ENCODE data around the gene ARHGEF10L. TPM values are rescaled to one million over a fixed set of nuclear protein-coding genes. Genes with fewer than 3 reads are reported as not detected.

Gene ARHGEF10L
- polyA plus RNA-seq, 1 donor, result 23.2 TPM

- DNase-seq (ENCODE audit: low read depth), result no peak
Observed at GRCh38 chr1:17710889-17711576, 171.5 kb downstream of the ARHGEF10L start.

DNA sequence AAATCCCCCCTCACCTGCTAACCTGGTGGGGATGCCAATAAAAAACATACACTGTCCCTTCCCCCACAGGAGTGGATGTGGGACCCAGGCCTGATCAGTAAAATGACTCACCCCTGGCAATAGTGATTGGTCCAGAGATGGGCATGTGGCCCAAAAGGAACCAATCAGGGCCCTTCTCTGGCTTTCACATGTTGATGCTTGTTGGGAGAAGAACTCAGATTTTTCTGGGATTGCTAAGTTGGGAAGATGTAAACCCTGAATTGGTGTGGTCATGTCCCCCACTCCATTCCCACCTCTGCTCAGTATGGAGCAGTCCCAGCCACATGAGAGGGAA lies 172.0 kb downstream of the ARHGEF10L start:
- DNase-seq (ENCODE audit: low read depth), result no peak

- DNase-seq (ENCODE audit: low read depth), result no peak
Observed at GRCh38 chr1:17711941-17712340, 172.4 kb downstream of the ARHGEF10L start.

- DNase-seq (ENCODE audit: low read depth), result no peak
Observed at GRCh38 chr1:17713993-17714392, 174.5 kb downstream of the ARHGEF10L start.

DNA sequence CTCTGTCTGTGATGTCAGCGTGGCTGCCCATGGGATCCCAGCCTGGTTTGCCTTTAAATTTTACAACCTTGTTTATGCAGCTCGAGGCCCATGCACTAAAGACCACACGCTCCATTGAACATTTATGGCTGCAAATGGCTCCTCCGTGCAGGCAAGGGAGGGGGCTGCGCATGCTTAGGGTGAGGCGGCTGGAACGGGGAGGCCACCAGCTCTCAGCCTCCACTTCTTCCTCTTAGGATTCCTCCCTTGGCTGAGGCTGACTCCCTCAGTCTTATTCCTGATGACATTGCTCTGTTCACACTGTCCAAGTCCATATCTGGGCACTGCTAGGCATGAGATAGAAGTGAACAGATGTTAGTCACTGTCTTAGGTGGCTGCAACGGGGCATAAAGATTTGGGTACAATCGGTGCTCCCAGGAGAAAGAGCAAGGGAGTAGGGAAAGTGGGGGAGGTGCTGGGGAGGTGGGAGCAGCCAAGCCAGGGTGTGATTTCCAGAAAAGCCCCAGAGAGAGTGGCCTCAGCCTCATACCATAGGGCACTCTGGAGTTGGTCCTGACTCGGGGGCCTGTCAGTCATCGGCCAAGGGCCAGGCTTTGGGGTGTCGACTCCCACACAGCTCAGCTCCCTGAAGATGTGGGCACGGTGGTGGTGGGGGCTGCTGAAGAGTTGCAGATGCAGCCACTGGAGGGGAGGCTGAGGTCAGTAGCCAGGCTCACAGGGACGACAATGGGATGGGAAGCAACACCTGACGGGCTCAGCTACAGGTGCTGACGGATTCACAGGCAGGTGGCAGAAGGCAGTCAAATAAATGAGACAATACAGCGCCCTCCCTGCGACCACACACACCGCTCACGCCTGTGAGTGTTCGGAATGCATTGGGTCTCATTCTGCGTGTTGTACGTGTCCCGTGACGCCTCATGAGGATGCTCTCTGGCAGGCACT lies 178.4 kb downstream of the ARHGEF10L start:
- DNase-seq (ENCODE audit: low read depth), result no peak

DNA sequence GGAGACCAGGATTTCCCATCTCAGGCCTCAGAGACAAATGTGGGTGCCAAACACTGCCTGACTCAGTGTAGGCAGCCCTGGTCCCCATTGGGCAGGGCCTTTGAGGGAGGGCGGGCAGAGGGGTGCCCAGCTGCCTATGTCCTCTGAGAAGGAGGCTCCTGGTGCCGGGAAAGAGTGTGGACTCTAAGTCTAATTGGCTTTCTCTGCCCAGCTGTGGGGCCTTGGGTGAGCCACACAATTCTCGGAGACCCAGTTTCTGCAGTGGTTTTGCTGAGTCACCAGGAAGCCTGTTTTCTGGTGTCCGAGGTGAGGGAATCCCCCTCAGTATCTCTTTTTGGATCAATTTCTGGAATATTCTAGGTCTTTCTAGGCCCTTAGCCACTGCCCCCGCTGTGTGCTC lies 180.4 kb downstream of the ARHGEF10L start:
- DNase-seq (ENCODE audit: low read depth), result no peak

GRCh38 chr1:17721444-17721843 lies 181.9 kb downstream of the ARHGEF10L start:
- DNase-seq (ENCODE audit: low read depth), result no peak

DNA sequence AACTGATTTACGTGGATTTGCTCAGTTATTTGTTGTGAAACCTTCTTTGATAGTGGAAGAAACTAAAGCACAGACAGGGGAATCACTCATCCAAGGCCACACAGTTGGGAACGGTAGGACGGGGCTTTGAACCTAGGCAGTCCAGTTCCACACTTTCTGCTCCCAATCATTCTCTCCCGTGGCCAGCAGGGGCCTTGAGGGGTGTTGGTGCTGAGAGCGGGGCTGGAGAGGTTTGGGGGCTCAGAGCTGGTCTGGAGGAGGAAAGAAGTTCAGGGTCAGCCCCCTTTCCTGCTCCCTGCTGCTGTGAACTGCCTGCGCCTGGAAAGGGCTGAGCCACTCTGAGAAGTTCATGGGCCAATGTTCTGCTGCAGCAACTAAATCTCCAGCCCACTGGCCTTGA lies 184.2 kb downstream of the ARHGEF10L start:
- DNase-seq (ENCODE audit: low read depth), result no peak

DNA sequence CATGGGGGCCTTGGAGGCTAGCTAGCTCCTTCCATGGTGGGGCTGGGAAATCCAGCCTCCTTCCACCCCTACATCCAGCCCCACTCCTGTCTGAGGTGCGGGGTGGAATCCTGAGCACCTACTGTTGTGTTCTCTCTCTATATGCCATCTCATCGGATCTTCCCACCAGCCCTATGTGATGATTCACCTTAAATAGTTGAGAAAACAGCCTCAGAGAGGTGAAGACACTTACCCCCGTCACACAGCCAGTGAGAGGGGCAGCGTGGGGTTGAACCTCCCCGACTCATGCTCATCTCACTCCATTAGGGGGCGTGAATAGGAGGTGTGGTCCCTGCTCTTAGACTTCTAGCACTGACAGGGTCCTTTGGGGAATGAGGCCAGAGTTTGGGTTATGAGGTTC lies 184.7 kb downstream of the ARHGEF10L start:
- no peak for DNase-seq (ENCODE audit: low read depth)

GRCh38 chr1:17725084-17725719 lies 185.7 kb downstream of the ARHGEF10L start:
- DNase-seq (ENCODE audit: low read depth), result no peak

- DNase-seq (ENCODE audit: low read depth), result no peak
Observed at GRCh38 chr1:17725811-17726582, 186.5 kb downstream of the ARHGEF10L start.

DNA sequence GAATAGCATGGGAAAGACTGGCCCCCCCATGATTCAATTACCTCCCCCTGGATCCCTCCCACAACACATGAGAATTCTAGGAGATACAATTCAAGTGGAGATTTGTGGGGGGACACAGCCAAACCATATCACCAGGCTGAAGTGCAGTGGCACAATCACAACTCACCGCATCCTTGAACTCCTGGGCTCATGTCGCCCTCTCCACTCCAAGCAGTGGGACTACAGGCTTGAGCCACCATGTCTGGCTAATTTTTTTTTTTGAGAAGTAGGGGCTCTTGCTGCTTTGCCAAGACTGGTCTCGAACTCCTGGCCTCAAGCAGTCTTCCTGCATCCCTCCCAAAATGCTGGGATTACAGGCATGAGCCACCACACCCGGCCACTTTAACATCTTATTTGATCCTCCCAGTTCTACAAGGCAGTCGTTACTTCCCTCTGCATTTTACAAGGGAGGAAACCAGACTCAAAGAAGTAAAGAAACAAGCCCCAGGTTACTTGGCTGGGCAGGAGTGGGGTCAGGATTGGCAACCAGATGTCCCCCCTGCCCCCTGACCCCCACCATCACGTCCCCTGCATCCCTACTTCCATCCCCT lies 188.7 kb downstream of the ARHGEF10L start:
- DNase-seq (ENCODE audit: low read depth), result no peak

- DNase-seq (ENCODE audit: low read depth), result no peak
Observed at GRCh38 chr1:17729248-17729647, 189.8 kb downstream of the ARHGEF10L start.

DNA sequence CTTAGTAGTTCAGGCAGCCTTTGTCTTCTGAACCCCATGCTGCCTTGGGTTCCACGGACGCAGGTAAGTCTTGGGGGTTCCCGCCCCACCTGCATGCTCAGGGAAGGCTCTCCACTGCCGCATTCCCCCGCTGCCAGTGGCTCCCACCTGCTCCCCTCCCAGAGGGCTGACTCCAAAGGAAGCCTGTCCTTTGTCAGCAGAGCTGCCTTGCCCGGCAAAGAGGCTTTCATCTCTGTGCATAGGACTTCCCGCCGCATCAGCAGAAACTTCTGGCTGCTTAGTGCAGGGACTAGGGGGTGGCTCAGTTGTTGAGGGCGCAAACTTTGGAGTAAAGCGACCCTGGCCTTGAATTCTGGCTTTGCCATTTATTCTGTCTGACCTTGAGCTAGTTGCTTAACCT lies 190.4 kb downstream of the ARHGEF10L start:
- DNase-seq (ENCODE audit: low read depth), result no peak

- no peak for DNase-seq (ENCODE audit: low read depth)
Observed at GRCh38 chr1:17731460-17731859, 192.0 kb downstream of the ARHGEF10L start.

DNA sequence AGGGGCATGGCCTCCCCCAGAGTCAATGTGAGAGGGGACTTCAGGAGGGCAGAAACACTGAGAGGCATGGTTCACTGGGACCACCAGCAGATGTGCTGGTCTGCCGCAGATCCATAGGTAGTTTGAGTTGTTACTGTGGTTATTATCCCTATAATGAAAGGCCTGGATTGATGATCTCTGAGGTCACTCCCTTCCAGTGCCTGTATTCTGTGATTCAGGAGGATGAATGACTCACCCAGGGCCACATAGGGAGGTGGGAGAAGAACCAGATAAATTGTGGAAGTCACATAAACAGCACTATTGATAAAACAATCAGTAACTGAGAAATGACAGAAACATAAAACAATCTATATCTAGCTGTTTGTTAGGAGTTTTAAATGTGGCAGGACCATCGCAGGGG lies 193.0 kb downstream of the ARHGEF10L start:
- DNase-seq (ENCODE audit: low read depth), result no peak

DNA sequence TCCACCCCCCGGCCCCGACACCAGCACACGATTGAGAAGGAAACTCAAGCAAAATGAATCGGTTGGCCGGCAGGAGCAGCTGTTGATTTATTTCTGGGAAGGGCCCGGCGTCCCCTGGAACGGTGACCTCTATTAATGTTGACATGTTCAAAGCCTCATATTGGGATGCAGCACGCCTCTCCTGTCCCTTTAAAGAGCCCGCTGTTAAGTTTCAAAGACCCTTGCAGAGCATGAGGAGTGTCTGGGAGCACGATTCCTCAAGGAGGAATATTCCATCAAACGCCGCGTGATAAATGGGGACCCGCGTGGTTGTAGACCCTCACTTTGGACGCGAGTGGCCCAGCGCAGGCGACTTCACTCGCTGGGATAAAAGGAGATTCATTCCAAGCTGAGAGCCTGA lies 194.2 kb downstream of the ARHGEF10L start:
- no peak for DNase-seq (ENCODE audit: low read depth)

DNA sequence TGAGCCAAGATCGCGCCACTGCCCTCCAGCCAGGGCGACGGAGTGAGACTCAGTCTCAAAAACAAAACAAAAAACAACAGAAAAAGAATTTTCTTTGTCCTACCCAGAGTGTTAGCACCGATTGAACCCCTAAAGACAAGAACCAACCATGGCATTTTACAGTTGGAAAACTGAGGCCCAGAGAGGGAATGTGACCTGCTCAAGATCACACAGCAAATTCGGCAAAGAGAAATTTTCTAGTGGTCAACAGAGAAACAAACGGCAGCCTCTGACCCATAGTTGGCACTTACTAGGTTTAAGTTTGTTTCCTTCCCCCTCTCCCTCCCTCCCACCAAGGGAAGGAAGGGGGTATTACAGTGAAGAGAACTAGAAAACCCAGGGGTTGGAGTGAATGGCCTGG lies 195.1 kb downstream of the ARHGEF10L start:
- DNase-seq (ENCODE audit: low read depth), result no peak

DNA sequence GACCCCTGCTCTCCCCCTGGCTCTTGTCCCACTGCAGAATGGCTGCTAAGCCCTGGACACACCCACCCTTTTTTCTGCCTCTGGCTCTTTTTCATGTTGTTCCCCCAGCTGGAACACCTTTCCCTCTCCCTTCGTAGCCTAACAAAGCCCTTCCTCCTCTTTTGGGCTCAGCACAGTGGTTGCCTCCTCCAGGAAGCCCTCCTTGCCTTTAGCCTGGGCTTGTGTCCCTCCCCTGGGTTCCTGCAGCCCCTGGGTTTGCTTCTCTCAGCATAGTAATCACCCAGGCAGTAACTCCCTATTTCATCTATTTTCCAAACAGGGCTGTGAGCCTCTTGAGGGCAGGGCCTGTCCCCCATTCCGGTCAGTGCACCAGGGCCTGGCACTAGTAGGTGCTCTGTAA lies 195.8 kb downstream of the ARHGEF10L start:
- DNase-seq (ENCODE audit: low read depth), result no peak

DNA sequence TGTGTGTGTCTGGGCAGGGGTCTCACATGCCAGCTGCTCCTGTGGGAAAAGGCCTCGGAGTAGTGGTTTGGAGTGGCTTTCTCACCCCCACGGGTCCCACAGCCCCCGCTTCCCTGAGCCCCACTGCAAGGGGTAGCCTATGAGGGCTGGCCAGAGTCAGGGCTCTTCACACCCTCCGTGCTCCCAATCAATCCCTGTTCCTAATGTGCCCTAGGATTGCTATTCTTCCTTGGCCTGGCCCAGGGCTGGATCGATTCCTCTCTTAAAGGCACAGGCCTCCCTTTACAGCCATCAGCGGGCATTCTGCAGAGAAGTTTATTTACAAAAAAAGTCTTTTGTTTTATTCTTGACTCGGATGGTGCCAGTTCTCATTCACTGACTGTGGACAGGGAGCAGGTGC lies 196.3 kb downstream of the ARHGEF10L start:
- DNase-seq (ENCODE audit: low read depth), result no peak

DNA sequence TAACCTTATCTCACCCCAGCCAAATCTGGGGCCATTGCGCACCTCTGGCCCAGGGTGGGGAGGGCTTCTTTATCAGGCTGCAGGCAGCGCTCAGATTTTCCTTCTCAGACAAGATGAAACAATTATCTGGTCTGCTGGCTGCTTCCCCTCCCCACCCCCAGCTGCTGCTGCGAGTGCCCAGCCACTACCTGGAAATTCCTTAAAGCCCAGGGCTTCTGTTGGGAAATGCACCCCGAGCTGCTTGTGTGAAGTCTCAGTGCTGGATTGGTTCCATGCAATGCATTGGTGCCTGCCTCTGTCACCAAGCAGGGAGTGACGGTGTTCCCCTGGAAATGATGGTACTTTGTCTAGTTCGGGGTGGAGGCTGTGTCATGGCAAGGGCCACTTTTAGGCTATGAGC lies 197.1 kb downstream of the ARHGEF10L start:
- no peak for DNase-seq (ENCODE audit: low read depth)

- DNase-seq (ENCODE audit: low read depth), result no peak
Observed at GRCh38 chr1:17739050-17739449, 199.6 kb downstream of the ARHGEF10L start.
